ENCODE results near the gene SLC9A1.
"Not testable (repeated sequence)": the region's sequence is repeated elsewhere in the genome, so short reads cannot be mapped to it uniquely, and the experiment has no call there.

The SLC9A1 gene

DNA sequence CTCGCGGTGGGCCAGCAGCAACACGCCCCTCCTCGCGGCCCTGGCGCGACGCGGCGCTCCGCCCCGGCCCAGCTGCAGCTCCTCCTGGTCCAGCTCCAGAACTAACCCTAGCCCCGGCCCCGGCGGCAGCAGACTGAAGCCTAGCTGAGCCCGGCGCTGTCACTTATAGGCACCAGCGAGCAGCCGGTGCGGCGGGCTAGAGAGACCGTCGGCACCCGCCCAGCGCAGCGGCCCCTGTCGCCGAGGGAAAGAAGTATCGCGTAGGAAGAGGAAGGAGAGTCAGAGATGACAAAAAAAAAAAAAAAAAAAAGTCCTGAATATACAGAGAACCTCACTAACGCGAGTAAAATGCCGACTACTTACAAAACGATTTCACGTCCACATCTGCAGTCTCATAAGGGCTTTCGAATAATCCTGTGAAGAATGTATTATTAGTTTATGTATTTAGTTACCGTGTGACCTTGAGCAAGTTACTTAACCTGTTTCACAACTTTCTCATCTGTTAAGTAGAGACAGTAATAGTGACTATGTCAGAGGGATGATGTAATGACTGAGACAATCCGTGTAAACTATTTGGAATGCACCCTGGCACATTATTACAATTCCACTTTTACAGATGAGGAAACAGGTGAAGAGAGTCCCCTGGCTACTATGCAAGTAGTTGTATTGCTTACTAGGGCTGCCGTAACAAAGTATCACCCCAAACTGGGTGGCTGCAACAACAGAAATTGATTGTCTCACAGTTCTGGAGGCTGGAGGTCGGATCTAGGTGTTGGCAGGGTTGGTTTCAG is at the start of gene SLC9A1:
Gene SLC9A1 (minus strand): TSS at position 135 of the 791 bp plus-strand sequence. CDS start 791 bp downstream, outside the sequence.
- peak; percentile 94 for DNase-seq

DNA sequence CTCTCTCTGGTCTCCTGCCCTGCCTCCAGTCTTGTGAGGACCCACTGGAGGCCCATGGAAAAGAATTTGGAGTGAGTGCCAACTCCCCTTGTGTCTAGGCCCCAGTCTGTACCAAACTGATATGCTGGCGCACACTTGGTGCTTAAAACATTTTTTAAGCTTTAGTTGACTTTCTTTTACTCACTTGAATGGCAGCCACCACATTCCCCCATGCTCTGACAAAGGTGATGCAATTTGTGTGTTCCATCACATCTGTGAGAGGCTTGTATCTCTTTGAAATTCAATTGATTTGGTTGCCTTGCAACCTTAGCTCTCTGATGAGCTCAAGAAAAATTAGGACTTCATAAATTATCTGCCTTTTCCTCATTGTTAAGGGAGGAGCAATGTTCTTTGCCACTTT is 49.0 kb upstream of the SLC9A1 start:
- DNase-seq: no peak

DNA sequence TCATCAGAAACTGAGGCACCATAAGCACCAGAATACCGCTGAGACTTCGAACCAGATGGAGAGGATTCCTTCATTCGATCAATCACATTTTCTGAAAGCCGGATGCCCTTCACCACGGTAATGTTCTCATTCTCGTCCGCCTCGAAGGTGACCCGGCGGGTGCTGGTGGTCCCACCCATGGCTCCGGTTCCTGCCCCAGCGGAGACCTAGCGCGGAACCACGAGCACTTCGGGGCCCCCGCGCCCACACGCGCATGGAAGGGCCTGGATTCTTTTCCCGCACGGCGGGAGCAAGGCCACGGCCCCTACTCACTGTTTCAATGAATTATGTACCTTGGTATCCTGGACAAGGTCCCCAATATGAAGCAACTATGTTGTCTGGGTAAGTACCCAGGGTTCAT is 46.4 kb upstream of the SLC9A1 start:
- no peak for DNase-seq

DNA sequence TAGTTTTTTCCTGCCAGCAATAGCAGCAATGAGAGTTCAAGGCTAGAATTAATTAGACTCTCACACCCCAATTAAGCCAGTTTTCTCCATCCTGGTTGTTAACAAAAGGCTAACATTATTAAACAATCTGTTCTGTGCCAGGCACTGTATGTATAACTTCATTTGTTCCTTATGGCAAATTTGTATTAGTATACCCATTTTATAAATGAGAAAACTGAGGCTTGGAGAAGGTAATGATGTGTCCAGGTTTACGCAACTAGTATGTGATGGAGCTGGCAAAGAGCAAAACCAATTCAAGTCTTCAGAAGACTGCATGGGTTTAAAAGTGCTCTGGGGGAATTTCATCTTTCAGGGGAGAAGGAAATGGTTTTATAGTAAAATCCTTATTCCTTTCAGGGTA is 38.3 kb upstream of the SLC9A1 start:
- DNase-seq: no peak

DNA sequence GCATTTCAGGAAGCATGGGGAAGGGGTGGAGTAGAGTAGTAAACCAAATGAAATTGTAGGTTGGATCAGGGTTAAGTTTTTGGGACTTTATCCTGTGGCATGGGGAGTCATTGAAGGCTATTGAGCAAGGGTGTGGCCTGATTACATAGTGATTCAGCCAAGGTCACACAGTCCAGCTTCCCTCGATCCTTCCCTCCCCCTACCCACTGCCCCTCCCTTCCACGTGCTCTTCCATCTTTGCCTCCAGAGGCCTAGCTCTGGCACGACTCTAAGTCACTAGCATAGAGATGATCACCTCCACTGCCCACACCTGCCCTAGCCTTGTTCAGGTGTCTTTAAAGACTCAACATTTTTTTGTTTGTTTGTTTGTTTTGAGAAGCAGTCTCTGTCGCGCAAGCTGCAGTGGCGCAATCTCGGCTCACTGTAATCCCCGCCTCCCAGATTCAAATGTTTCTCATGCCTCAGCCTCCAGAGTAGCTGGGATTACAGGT is 37.2 kb upstream of the SLC9A1 start:
- DNase-seq: no peak

DNA sequence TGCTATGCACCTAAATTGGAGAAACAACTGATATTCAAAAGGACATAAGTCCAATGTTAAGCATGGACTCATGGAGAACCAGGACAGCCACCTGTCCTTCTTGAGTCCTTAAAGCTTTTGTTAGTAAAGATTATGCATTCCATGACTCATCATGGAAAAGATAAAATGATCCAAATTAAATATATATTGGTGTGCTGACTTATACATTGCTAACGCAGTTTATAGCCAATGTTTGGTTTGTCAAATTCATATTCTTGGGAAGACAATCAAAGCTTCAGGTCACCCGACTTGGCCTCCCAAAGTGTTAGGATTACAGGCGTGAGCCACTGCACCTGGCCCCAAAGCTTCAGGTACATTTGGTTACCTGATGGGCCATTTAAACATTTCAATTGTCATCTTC is 29.7 kb upstream of the SLC9A1 start:
- DNase-seq: not testable (repeated sequence)

DNA sequence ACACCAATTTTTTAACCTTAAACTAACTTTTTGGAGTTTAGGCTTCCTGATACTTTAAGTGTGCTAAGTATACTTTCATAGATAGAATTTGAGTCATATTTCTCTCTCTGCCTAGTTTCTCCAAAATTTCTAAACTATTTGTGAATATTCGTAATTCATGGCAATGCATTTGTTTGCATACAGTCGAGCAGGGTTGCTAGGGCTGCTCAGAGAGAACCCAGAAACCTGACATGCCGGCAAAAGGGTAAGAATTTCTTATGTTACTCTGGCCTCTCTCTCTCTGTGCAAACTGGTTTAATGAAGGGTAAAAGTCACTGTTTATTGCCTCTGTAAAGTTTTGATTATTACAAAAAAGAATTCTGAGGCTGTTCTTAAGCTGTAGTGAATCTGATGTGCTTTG is 25.1 kb upstream of the SLC9A1 start:
- DNase-seq: no peak

DNA sequence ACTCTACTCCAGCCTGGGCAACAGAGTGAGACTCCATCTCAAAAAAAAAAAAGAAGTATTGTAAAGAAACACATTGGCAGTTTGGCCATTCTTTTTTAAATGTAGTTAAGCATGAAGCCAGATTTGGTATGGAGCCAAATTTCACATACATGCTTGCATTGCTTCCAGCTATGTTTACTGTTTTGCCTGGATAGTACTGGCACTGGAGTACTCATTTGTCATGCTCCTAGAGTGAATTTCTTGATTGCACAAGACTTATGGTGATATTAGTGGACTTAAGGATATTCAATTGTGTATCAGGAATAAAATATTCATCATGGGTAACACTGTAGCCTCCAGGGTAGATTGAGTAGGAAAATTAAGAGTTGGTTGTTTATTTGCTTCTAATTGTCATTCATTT is 24.5 kb upstream of the SLC9A1 start:
- no peak for DNase-seq

DNA sequence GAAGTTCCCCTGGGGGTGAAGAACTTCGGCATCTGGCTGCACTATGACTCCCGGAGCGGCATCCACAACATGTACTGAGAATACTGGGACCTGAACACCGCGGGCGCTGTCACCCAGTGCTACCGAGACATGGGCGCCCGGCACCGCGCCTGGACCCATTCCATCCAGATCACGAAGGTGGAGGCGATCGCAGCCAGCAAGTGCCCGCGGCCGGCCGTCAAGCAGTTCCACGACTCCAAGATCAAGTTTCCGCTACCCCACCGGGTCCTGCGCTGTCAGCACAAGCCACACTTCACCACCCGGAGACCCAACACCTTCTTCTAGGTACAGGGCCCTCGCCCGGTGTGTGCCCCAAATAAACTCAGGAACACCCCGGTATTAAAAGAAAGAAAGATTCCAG is 22.0 kb upstream of the SLC9A1 start:
- no peak for DNase-seq

DNA sequence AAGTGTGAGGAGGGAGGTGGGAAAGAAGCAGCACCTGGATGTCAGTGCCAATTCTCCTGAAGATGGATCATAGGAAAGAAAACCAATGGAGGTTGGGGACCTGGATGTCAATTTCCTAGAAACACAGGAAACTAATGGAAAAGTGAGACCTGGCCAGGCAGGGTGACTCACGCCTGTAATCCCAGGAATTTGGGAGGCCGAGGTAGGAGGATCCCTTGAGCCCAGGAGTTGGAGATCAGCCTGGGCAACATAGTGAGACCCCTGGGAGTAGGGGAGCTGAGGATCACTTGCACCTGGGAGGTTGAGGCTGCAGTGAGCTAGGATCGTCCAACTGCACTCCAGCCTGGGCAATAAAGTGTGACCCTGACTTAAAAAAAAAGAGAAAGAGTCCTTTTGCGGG is 21.4 kb upstream of the SLC9A1 start:
- no peak for DNase-seq

DNA sequence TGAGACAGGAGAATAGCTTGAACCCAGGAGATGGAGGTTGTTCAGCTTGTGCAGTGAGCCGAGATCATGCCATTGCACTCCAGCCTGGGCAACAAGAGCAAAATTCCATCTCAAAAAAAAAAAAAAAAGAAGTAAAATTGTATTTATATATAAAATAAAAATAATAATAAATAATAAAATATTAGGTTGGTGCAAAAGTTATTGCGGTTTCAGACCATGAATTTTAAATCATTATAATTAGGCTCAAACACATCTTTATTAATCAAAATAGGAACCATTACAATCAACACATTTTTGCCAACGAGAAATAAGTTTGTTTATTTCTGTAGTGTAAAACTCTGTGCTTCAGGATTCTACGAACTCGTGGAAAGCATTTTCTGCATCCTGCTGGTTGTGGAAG is 18.1 kb upstream of the SLC9A1 start:
- not testable (repeated sequence) for DNase-seq

DNA sequence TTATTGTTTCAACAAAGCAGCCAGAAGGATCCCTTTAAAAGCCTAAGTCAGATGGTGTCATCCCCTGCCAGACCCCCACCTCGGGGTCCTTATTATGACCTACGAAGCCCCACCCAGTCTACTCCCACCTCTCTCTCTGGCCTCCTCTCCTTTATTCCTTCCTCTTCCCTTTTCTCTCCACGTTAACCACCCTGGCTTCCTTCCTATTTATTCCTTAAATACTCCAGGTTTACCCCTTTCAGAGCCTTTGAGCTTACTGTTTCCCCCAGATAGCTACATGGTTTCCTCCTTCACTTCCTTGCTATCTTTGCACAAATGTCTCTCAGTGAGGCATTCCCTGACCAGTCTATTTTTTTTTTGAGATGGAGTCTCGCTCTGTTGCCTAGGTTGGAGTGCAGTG is 12.0 kb upstream of the SLC9A1 start:
- DNase-seq: no peak

DNA sequence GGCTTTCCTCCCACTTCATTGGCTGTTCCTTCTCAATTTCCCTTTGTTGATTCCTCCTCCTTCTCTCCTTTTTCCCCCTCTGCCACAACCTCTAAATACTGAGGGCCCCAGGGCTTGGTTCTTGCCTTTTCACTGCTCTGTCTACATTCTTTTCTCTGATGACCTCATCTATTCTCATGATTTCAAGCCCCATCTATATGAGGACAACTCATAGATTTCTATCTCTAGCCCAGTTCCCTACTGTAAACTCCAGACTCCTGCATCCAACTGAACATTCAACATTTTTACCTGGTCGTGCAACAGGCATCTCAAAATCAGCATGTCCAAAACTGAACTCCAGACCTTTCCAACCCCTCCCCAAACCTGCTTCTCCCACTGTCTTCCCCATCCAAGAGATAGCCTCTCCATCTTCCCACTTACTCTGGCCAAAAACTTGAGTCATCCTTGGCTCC is 11.5 kb upstream of the SLC9A1 start:
- no peak for DNase-seq

DNA sequence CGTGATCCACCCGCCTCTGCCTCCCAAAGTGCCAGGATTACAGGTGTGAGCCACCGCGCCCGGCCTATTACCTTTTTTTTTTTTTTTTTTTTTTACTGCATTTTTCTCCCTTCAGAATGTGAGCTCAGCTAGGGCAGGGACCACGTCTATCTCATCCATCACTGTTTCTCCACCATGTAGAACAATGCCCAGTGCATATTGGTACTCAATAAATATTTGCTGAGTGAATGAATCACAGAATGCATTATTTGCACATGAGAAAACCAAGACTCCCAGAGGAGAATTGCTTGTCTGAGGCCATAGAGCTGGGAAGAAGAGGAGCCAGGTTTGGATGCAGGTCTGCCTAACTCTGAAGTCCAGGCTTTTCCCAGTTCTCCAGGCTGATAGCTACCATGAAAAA is 8.2 kb upstream of the SLC9A1 start:
- DNase-seq: no peak

DNA sequence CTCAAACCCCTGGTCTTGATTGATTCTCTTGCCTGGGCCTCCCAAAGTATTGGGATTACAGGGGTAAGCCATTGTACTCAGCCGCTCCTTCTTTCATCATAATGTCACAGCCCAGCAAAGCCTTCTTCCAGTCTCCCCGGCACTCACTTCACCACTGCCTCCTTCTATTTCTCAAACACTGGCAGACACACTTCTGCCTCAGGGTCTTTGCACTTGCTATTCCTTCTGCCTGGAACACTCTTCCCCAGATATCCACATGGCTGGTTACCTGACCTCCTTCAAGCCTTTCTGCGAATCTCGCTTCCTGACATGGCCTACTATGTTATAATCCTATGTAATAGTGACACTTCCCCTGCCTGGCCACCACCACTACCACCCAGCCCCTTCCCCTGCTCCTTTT is 7.2 kb upstream of the SLC9A1 start:
- DNase-seq: no peak

DNA sequence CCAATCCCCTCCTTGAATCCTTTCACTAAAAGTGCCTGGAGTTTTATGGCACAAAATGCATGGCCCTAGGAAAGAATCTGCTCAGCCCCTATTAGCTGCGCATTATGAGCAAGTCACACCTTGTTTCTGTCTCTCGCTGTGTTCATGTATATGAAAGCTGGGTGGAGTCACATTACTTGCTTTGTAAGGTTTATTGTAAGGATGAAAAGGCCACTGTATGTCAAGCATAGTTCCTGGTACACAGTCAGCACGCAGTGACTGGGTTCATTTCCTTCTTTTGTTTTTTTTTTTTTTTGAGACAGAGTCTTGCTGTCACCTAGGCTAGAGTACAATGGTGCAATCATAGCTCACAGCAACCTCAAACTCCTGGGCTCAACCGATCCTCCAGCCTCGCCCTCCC is 6.7 kb upstream of the SLC9A1 start:
- DNase-seq: no peak

DNA sequence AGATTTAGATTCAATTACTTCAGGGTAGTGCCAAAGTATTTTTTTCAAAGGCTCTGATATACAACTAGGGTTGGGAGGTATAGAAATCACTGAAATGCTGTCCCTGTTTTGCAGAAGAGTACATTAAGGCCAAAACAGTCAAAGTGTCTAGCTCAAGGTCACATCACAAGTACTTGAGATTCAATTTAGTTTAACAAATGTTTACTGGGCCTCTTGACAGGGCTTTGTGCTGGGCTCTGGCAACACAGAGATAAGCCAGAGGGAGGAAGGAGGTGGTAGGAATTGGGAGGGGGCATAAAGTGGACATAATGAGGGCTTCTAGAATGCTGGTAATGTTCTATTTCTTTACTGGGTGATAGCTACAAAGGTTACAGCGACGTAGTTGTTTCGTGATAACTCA is 2.3 kb upstream of the SLC9A1 start:
- no peak for DNase-seq

DNA sequence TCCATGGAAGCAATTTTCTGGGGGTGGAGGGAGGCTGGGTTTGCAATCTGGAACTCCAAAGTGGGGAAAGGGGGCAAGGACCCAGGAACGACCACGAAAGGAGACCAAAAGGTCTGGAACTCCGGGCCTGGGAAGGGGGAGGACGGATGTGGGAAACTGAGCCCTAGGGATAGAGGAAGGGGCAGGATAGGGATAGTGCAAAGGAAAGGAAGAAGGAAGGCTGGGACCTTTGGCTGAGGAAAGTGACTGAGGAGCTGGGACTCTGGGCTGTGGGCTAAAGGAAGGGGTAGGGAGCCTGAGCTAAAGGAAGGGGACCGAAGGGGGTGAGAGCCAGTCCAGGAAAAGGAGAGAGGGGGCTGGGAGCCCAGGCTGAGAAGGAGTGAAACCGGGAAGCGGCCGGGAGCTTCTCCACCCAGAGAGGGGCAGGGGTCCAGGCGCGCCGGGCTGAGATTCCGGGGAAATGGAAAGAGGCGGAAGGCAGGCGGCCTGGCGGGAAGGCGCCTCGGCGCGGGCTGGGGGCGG is 395 bp downstream of the SLC9A1 start:
- peak; percentile 9 for DNase-seq

DNA sequence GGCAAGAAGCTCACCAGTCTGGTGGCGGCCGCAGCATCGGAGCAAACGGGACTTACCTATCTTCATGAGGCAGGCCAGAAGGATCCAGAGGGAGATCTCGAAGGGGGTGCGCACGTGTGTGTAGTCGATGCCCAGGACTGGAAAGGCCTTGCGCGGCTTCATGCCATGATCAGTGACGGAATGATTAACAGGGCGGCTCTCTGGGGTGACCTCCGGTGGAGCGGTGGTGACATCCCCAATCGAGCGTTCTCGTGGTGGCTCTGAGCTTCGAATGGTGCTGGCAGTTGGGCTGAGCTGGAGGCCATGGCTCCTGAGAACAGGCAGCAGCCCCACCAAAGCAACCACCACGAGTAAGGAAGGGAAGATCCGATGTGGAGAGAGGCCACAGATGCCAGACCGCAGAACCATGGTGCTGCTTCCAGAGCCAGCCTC is 982 bp downstream of the SLC9A1 start:
- peak; percentile 14 for DNase-seq

DNA sequence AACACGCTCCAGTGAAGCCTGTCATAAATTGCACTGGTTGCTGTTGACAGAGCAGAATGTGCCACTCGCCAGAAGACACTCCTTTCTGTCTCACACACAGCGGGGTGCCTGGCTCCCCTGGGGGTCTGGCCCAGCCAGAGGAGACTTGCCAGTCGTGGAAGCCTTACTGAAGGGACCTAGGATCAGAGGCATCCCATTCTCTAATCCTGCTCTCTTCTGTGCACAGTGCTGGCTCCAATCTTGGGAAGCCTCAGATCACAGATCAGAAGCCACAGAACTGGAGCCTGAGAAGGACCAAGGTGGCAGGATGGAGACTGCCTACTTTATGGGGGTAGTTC is 1.4 kb downstream of the SLC9A1 start:
- no peak for DNase-seq

DNA sequence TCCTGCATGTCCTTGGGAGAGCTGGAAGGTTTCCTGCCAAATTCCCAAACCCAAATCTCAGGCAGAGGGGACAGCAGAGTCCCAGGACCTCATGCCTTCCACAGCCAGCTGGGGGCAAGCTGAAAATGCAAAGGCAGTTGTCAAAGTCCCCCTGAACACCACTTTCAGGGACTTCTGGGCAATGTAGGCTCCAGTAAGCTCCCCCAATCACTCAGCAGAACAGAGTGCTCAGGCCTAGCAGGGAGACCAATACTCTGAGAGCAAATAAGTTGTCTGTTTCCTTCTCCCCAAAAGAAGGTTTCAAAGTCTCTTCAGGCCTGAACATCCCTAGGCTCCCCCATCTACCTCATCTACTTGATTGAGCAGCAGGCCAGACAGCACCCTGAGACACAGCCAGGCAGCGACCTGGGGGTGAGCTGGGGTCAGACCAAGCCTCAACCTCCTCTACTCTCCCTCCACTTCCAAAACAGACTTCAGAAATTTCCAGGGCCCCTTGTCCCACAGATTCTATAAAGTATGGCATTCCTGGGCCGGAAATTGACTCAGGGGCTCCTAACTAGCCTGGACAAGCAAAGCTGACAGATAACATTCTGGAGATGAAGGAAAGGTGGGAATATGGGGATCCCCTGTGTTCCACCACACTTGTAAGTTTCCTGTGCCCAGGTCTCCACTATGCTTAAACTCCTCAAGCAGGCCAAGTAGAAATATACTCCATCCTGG is 1.9 kb downstream of the SLC9A1 start:
- no peak for DNase-seq

DNA sequence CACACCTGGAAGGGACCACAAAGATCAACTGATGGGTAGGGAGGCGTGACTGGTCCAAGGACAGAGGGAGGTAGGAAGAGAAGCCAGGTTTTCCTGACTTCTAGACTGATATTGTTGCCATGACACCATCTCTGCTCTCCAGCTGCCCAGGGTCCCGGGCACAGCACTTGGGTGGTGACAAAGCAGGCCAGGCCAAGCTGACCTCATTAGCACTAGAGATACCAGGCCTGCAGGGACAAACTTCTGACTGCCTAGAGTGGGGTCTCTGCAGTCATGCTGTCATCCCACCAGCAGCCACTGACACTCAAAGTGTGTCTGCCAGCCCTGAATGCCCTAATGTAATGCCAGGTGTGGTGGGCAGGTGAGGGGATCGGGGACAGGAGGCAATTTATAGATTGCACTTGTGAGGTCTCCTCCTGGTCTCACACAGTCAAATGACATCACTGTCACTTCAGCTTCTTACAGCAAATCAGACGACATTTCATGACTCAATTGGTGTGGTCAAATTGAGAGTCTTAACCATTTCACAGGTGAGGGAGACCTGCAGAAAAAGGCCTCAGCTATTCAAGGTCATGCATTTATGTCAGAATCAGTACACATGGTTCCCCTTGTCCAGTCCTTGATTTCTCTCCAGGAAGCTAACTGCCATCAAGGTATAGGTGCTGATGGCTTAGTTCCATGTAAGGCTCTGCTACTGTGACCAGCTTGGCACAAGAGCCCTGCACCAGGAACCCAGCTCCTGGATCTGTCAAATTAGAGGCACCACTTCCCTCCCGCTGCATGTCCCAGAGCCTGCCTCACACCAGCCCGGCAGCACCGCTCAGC is 2.7 kb downstream of the SLC9A1 start:
- peak; percentile 34 for DNase-seq

DNA sequence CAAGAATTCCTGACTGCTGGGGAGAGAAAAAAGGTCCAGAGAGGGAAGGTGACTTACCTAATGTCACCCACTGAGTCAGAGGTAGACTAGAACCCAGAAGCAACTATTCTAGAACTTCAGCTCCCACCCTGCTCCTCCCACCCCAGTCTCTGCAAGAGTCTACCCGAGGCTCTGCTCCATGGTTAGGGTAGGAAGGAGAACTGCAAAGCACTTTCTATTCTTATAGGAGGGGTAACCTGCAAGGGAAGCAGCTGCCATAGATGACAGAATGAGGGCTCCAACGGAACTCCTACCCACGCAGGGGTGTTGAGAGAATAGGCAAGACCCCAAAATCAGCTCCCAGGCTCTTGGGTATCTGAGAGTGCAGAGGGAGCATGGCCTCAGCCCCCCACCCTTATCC is 4.3 kb downstream of the SLC9A1 start:
- DNase-seq: no peak
